Measurements from ENCODE around the gene COL27A1.

COL27A1 gene

GRCh38 chr9:114206221-114206789 lies 51.0 kb downstream of the COL27A1 start:
- no peak for DNase-seq (ENCODE audit: low read depth in 2 of 2)

- no peak for DNase-seq (ENCODE audit: low read depth in 2 of 2)
These were observed 51.9 kb downstream of the COL27A1 start for GRCh38 chr9:114207034-114207810.

GRCh38 chr9:114207845-114208244 lies 52.5 kb downstream of the COL27A1 start:
- DNase-seq (ENCODE audit: low read depth in 2 of 2), result no peak

- DNase-seq (ENCODE audit: low read depth in 2 of 2), result no peak
These were observed 53.8 kb downstream of the COL27A1 start for GRCh38 chr9:114209151-114209550.

- no peak for DNase-seq (ENCODE audit: low read depth in 2 of 2)
These were observed 54.8 kb downstream of the COL27A1 start for GRCh38 chr9:114210136-114210535.

GRCh38 chr9:114210691-114211276 lies 55.4 kb downstream of the COL27A1 start:
- DNase-seq (ENCODE audit: low read depth in 2 of 2), result no peak

GRCh38 chr9:114212826-114213225 lies 57.5 kb downstream of the COL27A1 start:
- no peak for DNase-seq (ENCODE audit: low read depth in 2 of 2)

- no peak for DNase-seq (ENCODE audit: low read depth in 2 of 2)
These were observed 58.2 kb downstream of the COL27A1 start for GRCh38 chr9:114213566-114213965.

- no peak for DNase-seq (ENCODE audit: low read depth in 2 of 2)
These were observed 58.8 kb downstream of the COL27A1 start for GRCh38 chr9:114214181-114214580.

GRCh38 chr9:114214686-114215414 lies 59.5 kb downstream of the COL27A1 start:
- no peak for DNase-seq (ENCODE audit: low read depth in 2 of 2)

- DNase-seq (ENCODE audit: low read depth in 2 of 2), result no peak
These were observed 60.7 kb downstream of the COL27A1 start for GRCh38 chr9:114216081-114216480.

- DNase-seq (ENCODE audit: low read depth in 2 of 2), result no peak
These were observed 61.6 kb downstream of the COL27A1 start for GRCh38 chr9:114216976-114217375.

GRCh38 chr9:114218264-114219120 lies 63.2 kb downstream of the COL27A1 start:
- no peak for DNase-seq (ENCODE audit: low read depth in 2 of 2)

- DNase-seq (ENCODE audit: low read depth in 2 of 2), result no peak
These were observed 64.8 kb downstream of the COL27A1 start for GRCh38 chr9:114220061-114220541.

- no peak for DNase-seq (ENCODE audit: low read depth in 2 of 2)
These were observed 66.5 kb downstream of the COL27A1 start for GRCh38 chr9:114221706-114222465.

- DNase-seq (ENCODE audit: low read depth in 2 of 2), result no peak
These were observed 68.4 kb downstream of the COL27A1 start for GRCh38 chr9:114223564-114224246.

GRCh38 chr9:114224247-114224610 lies 68.9 kb downstream of the COL27A1 start:
- no peak for DNase-seq (ENCODE audit: low read depth in 2 of 2)

GRCh38 chr9:114225561-114226212 lies 70.3 kb downstream of the COL27A1 start:
- no peak for DNase-seq (ENCODE audit: low read depth in 2 of 2)

- DNase-seq (ENCODE audit: low read depth in 2 of 2), result no peak
These were observed 71.1 kb downstream of the COL27A1 start for GRCh38 chr9:114226246-114227055.
